ENCODE data around the gene GLDN. TPM values are rescaled to one million over a fixed set of nuclear protein-coding genes. Genes with fewer than 3 reads are reported as not detected.

Gene GLDN
- total and polyA plus RNA-seq, 10 of the 15 experiments (the other 5 are each of a cell fraction or from before 2014, with no cell fraction given), result 0.13 TPM; not detected in 9

- TF ChIP-seq CTCF (IDR thresholded peaks at IDR 0.05 in 2 of 3, conservative IDR thresholded peaks at IDR 0.05 in 1 of 3; ENCODE audit: control insufficient read depth in 2 of 3, extremely low read depth in 1 of 3, insufficient read depth in 1 of 3, low read depth in 3 of 3, low read length in 3 of 3) (peak; percentile 81 to 99 (median 97); a peak in 5 of 6 replicates), MYC (IDR thresholded peaks at IDR 0.05; ENCODE audit: insufficient read depth, insufficient read length, insufficient replicate concordance, low read length, severe bottlenecking) (no peak), PAX8 (IDR thresholded peaks at IDR 0.05) (no peak), RUNX3 (IDR thresholded peaks at IDR 0.05; ENCODE audit: low read length) (peak; percentile 26; the same call in 1 of the 2 replicates), MEF2A (IDR thresholded peaks at IDR 0.05; ENCODE audit: insufficient read depth, low read depth, low read length) (no peak), RB1 (IDR thresholded peaks at IDR 0.05; ENCODE audit: borderline replicate concordance) (0 out of 2 replicates have a peak, but pooled peaks have one; percentile 27), YY1 (IDR thresholded peaks at IDR 0.05; ENCODE audit: low read depth, low read length) (peak; percentile 88), POU2F2 (IDR thresholded peaks at IDR 0.05; ENCODE audit: borderline replicate concordance, low read depth, low read length) (0 out of 3 replicates have a peak, but pooled peaks have one; percentile 68), RAD21 (IDR thresholded peaks at IDR 0.05; ENCODE audit: insufficient read depth, low read depth, low read length) (peak; percentile 98), IRF4 (IDR thresholded peaks at IDR 0.05; ENCODE audit: low read depth, low read length) (peak; percentile 72), ZNF24 (IDR thresholded peaks at IDR 0.05) (peak; percentile 68), PML (IDR thresholded peaks at IDR 0.05; ENCODE audit: low read length) (no peak)
Measured at GRCh38 chr15:51380999-51381806, 39.7 kb downstream of the GLDN start (continued).
